ENCODE measurements around the gene EIF5AL1.
"Not testable (repeated sequence)": the region's sequence is repeated elsewhere in the genome, so short reads cannot be mapped to it uniquely, and the experiment has no call there.

DNA sequence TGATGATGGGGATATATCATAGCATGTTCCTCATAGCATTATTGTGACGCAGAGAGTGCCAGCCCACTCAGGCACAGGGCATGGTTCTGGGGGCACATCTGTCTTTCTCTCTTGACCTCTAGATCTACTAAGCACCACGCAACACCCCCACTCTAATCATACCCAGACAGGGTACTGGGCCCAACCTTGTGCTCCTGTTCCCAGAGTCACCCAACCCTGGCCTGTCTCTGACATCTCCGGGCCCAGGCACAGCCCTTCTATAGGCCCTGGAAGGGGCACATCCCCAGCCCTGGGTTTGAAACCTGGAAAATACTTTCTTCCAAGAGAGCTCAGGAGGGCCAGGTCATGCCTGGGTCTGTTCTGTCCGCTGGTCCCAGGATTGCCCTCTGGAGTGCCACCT is 10.1 kb downstream of the EIF5AL1 start:
- TF ChIP-seq, protein P1, sequence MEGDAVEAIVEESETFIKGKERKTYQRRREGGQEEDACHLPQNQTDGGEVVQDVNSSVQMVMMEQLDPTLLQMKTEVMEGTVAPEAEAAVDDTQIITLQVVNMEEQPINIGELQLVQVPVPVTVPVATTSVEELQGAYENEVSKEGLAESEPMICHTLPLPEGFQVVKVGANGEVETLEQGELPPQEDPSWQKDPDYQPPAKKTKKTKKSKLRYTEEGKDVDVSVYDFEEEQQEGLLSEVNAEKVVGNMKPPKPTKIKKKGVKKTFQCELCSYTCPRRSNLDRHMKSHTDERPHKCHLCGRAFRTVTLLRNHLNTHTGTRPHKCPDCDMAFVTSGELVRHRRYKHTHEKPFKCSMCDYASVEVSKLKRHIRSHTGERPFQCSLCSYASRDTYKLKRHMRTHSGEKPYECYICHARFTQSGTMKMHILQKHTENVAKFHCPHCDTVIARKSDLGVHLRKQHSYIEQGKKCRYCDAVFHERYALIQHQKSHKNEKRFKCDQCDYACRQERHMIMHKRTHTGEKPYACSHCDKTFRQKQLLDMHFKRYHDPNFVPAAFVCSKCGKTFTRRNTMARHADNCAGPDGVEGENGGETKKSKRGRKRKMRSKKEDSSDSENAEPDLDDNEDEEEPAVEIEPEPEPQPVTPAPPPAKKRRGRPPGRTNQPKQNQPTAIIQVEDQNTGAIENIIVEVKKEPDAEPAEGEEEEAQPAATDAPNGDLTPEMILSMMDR (IDR thresholded peaks at IDR 0.05; ENCODE audit: poor library complexity): not testable (repeated sequence)
- TF ChIP-seq EZH2phosphoT487 (IDR thresholded peaks at IDR 0.05; ENCODE audit: low read depth, severe bottlenecking, unreplicated experiment); EZH2 (IDR thresholded peaks at IDR 0.05; ENCODE audit: borderline replicate concordance): not testable (repeated sequence)

Data from hepatocyte (in vitro differentiated cells).